ENCODE results near the gene SLC22A1. TPM values are rescaled to one million over a fixed set of nuclear protein-coding genes. Genes with fewer than 3 reads are reported as not detected.

The SLC22A1 gene
- total and polyA plus RNA-seq, 2 donors (not counting 3 experiments of a cell fraction or from before 2014, with no cell fraction given) = 0.04 TPM; not detected in 1

- TF ChIP-seq MYC (IDR thresholded peaks at IDR 0.05; ENCODE audit: low read depth, low read length) (no peak), POLR2A (IDR thresholded peaks at IDR 0.05; ENCODE audit: low read depth, low read length) (no peak), JUN (IDR thresholded peaks at IDR 0.05; ENCODE audit: borderline replicate concordance, insufficient read depth, insufficient read length, low read depth) (no peak), CTCF (IDR thresholded peaks at IDR 0.05; ENCODE audit: extremely low read depth in 1 of 2, insufficient read depth in 1 of 2, low read depth in 1 of 2, low read length in 2 of 2) (no peak), POLR2AphosphoS5 (IDR thresholded peaks at IDR 0.05; ENCODE audit: insufficient read depth, low read depth, low read length) (no peak)
- no peak overlapping the region for H3K9ac ChIP-seq (replicated peaks; ENCODE audit: extremely low read depth, insufficient read depth, low read length)
- ChIA-PET POLR2A (no interaction called here), CTCF (no interaction called here)
- FAIRE-seq (no peak), DNase-seq (ENCODE audit: low read depth, low spot score) (no peak)
- no peak overlapping the region for H3K4me3 ChIP-seq (replicated peaks in 1 of 3; ENCODE audit: insufficient read depth in 1 of 3, low read depth in 1 of 3, low read length in 3 of 3)
- H3K9me1 ChIP-seq (replicated peaks; ENCODE audit: control insufficient read depth, extremely low read depth, insufficient read depth, low read length) = no peaks in the 10 kb centered on the region
- no peak overlapping the region for H2AFZ ChIP-seq (ENCODE audit: low read depth, low read length)
- dilution Hi-C loops (cut with MboI; ENCODE audit: extremely low pct_ligation_motif_present, low sequenced_read_pairs) = no loop called here
- H3K79me2 ChIP-seq (ENCODE audit: control insufficient read depth, insufficient read depth, low read length) = no peaks in the 10 kb centered on the region
- H3K36me3 ChIP-seq (ENCODE audit: control insufficient read depth in 2 of 2, extremely low read depth in 1 of 2, insufficient read depth in 2 of 2, low read length in 2 of 2) = no peaks in the 10 kb centered on the region
- H3K27ac ChIP-seq (ENCODE audit: insufficient read depth, low read depth, low read length) = no peak overlapping the region
- H3K27me3 ChIP-seq (ENCODE audit: control insufficient read depth in 2 of 2, insufficient read depth in 2 of 2, low read length in 2 of 2) = no peaks in the 10 kb centered on the region
- no peak overlapping the region for H3K4me2 ChIP-seq (ENCODE audit: insufficient read depth, low read length)
- H3K9me3 ChIP-seq (replicated peaks; ENCODE audit: control insufficient read depth, insufficient read depth, low read length) = no peaks in the 10 kb centered on the region
- intact Hi-C loops (cut with micrococcal nuclease) = no loop called here
- no peaks in the 10 kb centered on the region for H4K20me1 ChIP-seq (replicated peaks; ENCODE audit: control insufficient read depth, extremely low read depth, insufficient read depth, low read length)
- no peaks in the 10 kb centered on the region for H3K4me1 ChIP-seq (ENCODE audit: control insufficient read depth, extremely low read depth, insufficient read depth, low read length)
- BruUV-seq (replicated peaks) = no TSS peak
Measured at GRCh38 chr6:160162030-160162566, 40.5 kb downstream of the SLC22A1 start.

GRCh38 chr6:160163425-160163824 lies 41.8 kb downstream of the SLC22A1 start:
- no peak overlapping the region for H3K4me2 ChIP-seq (ENCODE audit: insufficient read depth, low read length)
- ChIA-PET CTCF (no interaction called here), POLR2A (no interaction called here)
- intact Hi-C loops (cut with micrococcal nuclease) (no loop called here), dilution Hi-C loops (cut with MboI; ENCODE audit: extremely low pct_ligation_motif_present, low sequenced_read_pairs) (no loop called here)
- DNase-seq (ENCODE audit: low read depth, low spot score) (no peak), FAIRE-seq (no peak)
- H3K4me3 ChIP-seq (replicated peaks in 1 of 3; ENCODE audit: insufficient read depth in 1 of 3, low read depth in 1 of 3, low read length in 3 of 3) = no peak overlapping the region
- no peaks in the 10 kb centered on the region for H3K27me3 ChIP-seq (ENCODE audit: control insufficient read depth in 2 of 2, insufficient read depth in 2 of 2, low read length in 2 of 2)
- H3K4me1 ChIP-seq (ENCODE audit: control insufficient read depth, extremely low read depth, insufficient read depth, low read length) = no peaks in the 10 kb centered on the region
- H3K79me2 ChIP-seq (ENCODE audit: control insufficient read depth, insufficient read depth, low read length) = no peaks in the 10 kb centered on the region
- no TSS peak for BruUV-seq (replicated peaks)
- no peak for TF ChIP-seq FOS (IDR thresholded peaks at IDR 0.05; ENCODE audit: borderline replicate concordance, insufficient read depth, low read length)
- no peak for TF ChIP-seq CTCF (IDR thresholded peaks at IDR 0.05; ENCODE audit: extremely low read depth in 1 of 2, insufficient read depth in 1 of 2, low read depth in 1 of 2, low read length in 2 of 2)
- no peak for TF ChIP-seq GATA2 (IDR thresholded peaks at IDR 0.05; ENCODE audit: insufficient read depth, insufficient read length, low read depth, low read length)
- TF ChIP-seq MYC (IDR thresholded peaks at IDR 0.05; ENCODE audit: low read depth, low read length) = no peak
- no peak for TF ChIP-seq POLR2AphosphoS5 (IDR thresholded peaks at IDR 0.05; ENCODE audit: insufficient read depth, low read depth, low read length)
- TF ChIP-seq EZH2 (IDR thresholded peaks at IDR 0.05; ENCODE audit: borderline replicate concordance, low read depth, low read length, severe bottlenecking) = no peak
- no peak for TF ChIP-seq POLR2A (IDR thresholded peaks at IDR 0.05; ENCODE audit: low read depth, low read length)
- no peak for TF ChIP-seq JUN (IDR thresholded peaks at IDR 0.05; ENCODE audit: borderline replicate concordance, insufficient read depth, insufficient read length, low read depth)
- TF ChIP-seq MAX (IDR thresholded peaks at IDR 0.05; ENCODE audit: insufficient read depth, insufficient read length) = no peak
- no peaks in the 10 kb centered on the region for H3K9me1 ChIP-seq (replicated peaks; ENCODE audit: control insufficient read depth, extremely low read depth, insufficient read depth, low read length)
- no peak overlapping the region for H3K9ac ChIP-seq (replicated peaks; ENCODE audit: extremely low read depth, insufficient read depth, low read length)
- no peaks in the 10 kb centered on the region for H4K20me1 ChIP-seq (replicated peaks; ENCODE audit: control insufficient read depth, extremely low read depth, insufficient read depth, low read length)
- no peak overlapping the region for H3K27ac ChIP-seq (ENCODE audit: insufficient read depth, low read depth, low read length)
- no peak overlapping the region for H2AFZ ChIP-seq (ENCODE audit: low read depth, low read length)
- H3K9me3 ChIP-seq (replicated peaks; ENCODE audit: control insufficient read depth, insufficient read depth, low read length) = peaks cover 2% of the 10 kb centered on the region
- no peaks in the 10 kb centered on the region for H3K36me3 ChIP-seq (ENCODE audit: control insufficient read depth in 2 of 2, extremely low read depth in 1 of 2, insufficient read depth in 2 of 2, low read length in 2 of 2)

All from endothelial cell of umbilical vein (primary cell).